G401.6 (cell line): ENCODE data around the gene STK25.
"Not testable (repeated sequence)": the region's sequence is repeated elsewhere in the genome, so short reads cannot be mapped to it uniquely, and the experiment has no call there.

Source experiments
- FAIRE-seq: peaks from 2 replicates; lab custom pipeline; 2012; peaks lifted over from hg19 to GRCh38; lab: Jason Lieb, UNC

The STK25 gene

GRCh38 chr2:241463276-241464135 lies 44.9 kb downstream of the STK25 start:
- no peak for FAIRE-seq

GRCh38 chr2:241461693-241462677 lies 46.4 kb downstream of the STK25 start:
- FAIRE-seq: no peak

- no peak for FAIRE-seq
Measured at GRCh38 chr2:241460631-241461030, 47.8 kb downstream of the STK25 start.

GRCh38 chr2:241459520-241459919 lies 48.9 kb downstream of the STK25 start:
- FAIRE-seq: no peak

GRCh38 chr2:241458687-241459086 lies 49.7 kb downstream of the STK25 start:
- no peak for FAIRE-seq

GRCh38 chr2:241456546-241456945 lies 51.8 kb downstream of the STK25 start:
- no peak for FAIRE-seq

- FAIRE-seq: no peak
Measured at GRCh38 chr2:241454837-241455485, 53.4 kb downstream of the STK25 start.

- FAIRE-seq: not testable (repeated sequence)
Measured at GRCh38 chr2:241453919-241454318, 54.5 kb downstream of the STK25 start.

- no peak for FAIRE-seq
Measured at GRCh38 chr2:241451840-241452506, 56.4 kb downstream of the STK25 start.

GRCh38 chr2:241450092-241450491 lies 58.3 kb downstream of the STK25 start:
- not testable (repeated sequence) for FAIRE-seq

GRCh38 chr2:241445426-241445825 lies 63.0 kb downstream of the STK25 start:
- FAIRE-seq: no peak

GRCh38 chr2:241443486-241444223 lies 64.7 kb downstream of the STK25 start:
- FAIRE-seq: no peak
